HG02840 (cell line): ENCODE measurements around the gene HOXD3.

Experiments
- ATAC-seq: cut with Tn5 transposase; IDR thresholded peaks from one replicate; pipeline ENCODE4 v1.9.1; 2021; ENCODE audit warnings: mild to moderate bottlenecking, moderate library complexity, moderate number of reproducible peaks; ENCODE audit not compliant: unreplicated experiment, low FRiP score

HOXD3 gene

GRCh38 chr2:176202491-176202890 is 45.4 kb downstream of the HOXD3 start:
- ATAC-seq = no peak

- ATAC-seq = no peak
Observed at GRCh38 chr2:176205126-176205525, 48.0 kb downstream of the HOXD3 start.

DNA sequence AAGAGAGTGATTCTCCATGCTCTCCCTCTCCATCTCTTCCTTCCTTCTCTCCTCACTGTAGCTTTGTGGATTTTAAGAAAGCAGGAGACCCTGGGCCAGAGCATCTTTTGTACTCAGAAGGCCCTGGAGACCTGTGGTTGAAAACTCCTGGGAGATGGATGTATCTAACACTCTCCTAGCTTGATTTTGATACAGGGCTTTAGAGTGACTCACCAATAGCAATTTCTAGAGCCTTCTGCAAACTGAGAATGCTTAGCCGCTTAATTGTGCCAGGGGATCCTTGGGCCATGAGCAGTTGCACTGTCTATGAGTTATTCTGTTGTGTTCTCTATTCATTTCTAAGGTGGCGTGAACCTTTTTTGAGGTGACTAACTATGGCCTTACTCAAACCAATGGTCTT is 49.0 kb downstream of the HOXD3 start:
- no peak for ATAC-seq

GRCh38 chr2:176206682-176207081 is 49.6 kb downstream of the HOXD3 start:
- no peak for ATAC-seq

GRCh38 chr2:176211110-176211509 is 54.0 kb downstream of the HOXD3 start:
- no peak for ATAC-seq

DNA sequence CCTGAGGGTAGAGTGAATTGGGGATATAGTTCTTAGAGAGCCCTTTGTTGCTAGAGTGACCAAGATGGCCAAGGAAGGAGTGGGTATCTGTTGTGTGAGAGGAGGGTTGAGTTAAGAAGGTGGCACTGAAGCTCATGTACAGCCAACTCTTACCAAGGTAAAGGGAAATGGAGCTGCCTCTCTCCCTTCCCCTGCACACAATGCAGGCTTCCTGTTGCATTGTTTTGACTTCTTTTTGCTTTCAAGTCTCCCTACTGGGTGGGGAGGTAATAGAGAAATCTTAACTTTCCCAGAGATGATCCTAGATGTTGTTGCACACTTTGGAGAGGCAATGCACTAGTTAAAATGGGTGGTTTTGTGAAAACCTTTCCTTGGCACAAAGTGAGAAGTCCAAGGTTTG is 55.2 kb downstream of the HOXD3 start:
- no peak for ATAC-seq

- ATAC-seq = no peak
Observed at GRCh38 chr2:176213406-176213805, 56.3 kb downstream of the HOXD3 start.
